Measurements from ENCODE around the gene DCC.

DNA sequence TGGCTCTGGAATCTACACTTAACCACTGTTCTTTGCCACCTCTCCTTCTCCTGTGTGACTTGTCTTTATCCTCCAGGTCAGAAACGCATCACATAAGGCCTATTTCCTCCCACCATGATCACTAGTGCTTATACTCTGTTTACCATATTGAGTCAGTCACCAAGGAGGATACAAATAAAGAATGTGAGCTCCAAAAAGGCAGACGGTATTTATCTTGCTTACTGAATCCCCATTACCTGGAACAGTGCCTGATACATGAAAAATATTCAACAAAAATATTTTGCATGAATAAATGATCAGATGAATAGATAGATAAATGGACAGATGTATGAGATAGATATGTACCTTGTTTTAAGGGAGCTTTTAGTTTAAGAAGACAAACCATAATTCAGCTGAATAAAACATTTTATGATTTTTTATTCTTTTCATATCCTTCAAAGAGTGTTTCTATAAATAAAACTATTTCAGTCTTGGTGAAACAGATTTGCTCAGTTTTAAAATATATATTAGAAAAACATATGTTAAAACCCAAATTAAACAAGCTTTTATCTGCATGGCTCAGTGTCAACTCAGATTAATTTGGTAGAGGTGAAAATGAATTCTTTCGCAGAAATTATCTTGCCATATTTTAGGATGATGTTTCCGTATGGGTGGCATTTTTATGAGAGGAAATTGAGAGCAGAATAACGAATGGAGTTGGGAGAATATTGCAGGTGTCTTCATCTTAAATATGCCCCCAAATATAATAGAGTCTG, 799.9 kb downstream of the DCC start:
- TF ChIP-seq, protein P1, sequence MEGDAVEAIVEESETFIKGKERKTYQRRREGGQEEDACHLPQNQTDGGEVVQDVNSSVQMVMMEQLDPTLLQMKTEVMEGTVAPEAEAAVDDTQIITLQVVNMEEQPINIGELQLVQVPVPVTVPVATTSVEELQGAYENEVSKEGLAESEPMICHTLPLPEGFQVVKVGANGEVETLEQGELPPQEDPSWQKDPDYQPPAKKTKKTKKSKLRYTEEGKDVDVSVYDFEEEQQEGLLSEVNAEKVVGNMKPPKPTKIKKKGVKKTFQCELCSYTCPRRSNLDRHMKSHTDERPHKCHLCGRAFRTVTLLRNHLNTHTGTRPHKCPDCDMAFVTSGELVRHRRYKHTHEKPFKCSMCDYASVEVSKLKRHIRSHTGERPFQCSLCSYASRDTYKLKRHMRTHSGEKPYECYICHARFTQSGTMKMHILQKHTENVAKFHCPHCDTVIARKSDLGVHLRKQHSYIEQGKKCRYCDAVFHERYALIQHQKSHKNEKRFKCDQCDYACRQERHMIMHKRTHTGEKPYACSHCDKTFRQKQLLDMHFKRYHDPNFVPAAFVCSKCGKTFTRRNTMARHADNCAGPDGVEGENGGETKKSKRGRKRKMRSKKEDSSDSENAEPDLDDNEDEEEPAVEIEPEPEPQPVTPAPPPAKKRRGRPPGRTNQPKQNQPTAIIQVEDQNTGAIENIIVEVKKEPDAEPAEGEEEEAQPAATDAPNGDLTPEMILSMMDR (IDR thresholded peaks at IDR 0.05): no peak
- no peak for TF ChIP-seq POLR2A (IDR thresholded peaks at IDR 0.05)
